Fibroblast of lung (primary cell): Measurements from ENCODE around the gene CCP110. TPM values are rescaled to one million over a fixed set of nuclear protein-coding genes. Genes with fewer than 3 reads are reported as not detected.

Source experiments
- DNase-seq, 2 donors: peaks; one replicate each; pipeline versions ENCODE4 v3.0.0 to v3.0.0-alpha.2; 2010; ENCODE audit warnings: low read depth in 2 of 2
- H2AFZ ChIP-seq: 2 replicates; pipeline ENCODE4 v1.5.1; 2012; ENCODE audit warnings: low read length, control low read depth, inconsistent platforms
- H3K27ac ChIP-seq: 2 replicates; pipeline ENCODE4 v1.5.1; 2011; ENCODE audit warnings: low read length, control low read depth; ENCODE audit not compliant: insufficient read depth
- H3K27me3 ChIP-seq: 2 replicates; pipeline ENCODE4 v1.5.1; 2011; ENCODE audit warnings: mild to moderate bottlenecking, low read length; ENCODE audit not compliant: control insufficient read depth, insufficient read depth
- H3K36me3 ChIP-seq: 2 replicates; pipeline ENCODE4 v1.5.1; 2011; ENCODE audit warnings: low read length; ENCODE audit not compliant: control insufficient read depth, insufficient read depth
- H3K4me1 ChIP-seq: 2 replicates; pipeline ENCODE4 v1.5.1; 2011; ENCODE audit warnings: low read length; ENCODE audit not compliant: control insufficient read depth, insufficient read depth; ENCODE audit errors: extremely low read depth
- H3K4me2 ChIP-seq: 2 replicates; pipeline ENCODE4 v1.5.1; 2011; ENCODE audit warnings: low read length, control low read depth; ENCODE audit not compliant: insufficient read depth; ENCODE audit errors: extremely low read depth
- H3K4me3 ChIP-seq, 4 experiments: fragments of 200-600 bp in 1 of 4; sonication (generic) in 1 of 4; replicated peaks in 1 of 4; 2 replicates each; pipeline ENCODE4 v1.5.1; 2011 to 2016; ENCODE audit warnings: low read length in 4 of 4, low read depth in 3 of 4, mild to moderate bottlenecking in 3 of 4, control low read depth in 2 of 4, inconsistent platforms in 1 of 4, mixed read lengths in 1 of 4; ENCODE audit not compliant: insufficient read depth in 1 of 4; ENCODE audit errors: control extremely low read depth in 1 of 4
- H3K79me2 ChIP-seq: 2 replicates; pipeline ENCODE4 v1.5.1; 2012; ENCODE audit warnings: mild to moderate bottlenecking, low read length, inconsistent platforms; ENCODE audit not compliant: control insufficient read depth, insufficient read depth
- H3K9ac ChIP-seq: 2 replicates; pipeline ENCODE4 v1.5.1; 2011; ENCODE audit warnings: mild to moderate bottlenecking, low read length, control low read depth; ENCODE audit not compliant: insufficient read depth
- H3K9me3 ChIP-seq: 2 replicates; pipeline ENCODE4 v1.5.1; 2012; ENCODE audit warnings: low read depth, low read length; ENCODE audit not compliant: control insufficient read depth, insufficient read depth
- H4K20me1 ChIP-seq: 2 replicates; pipeline ENCODE4 v1.5.1; 2011; ENCODE audit warnings: low read length; ENCODE audit not compliant: control insufficient read depth, insufficient read depth; ENCODE audit errors: extremely low read depth
- EZH2 ChIP-seq: IDR thresholded peaks from 2 replicates; pipeline ENCODE4 v1.5.1; 2012; ENCODE audit warnings: low read length, control low read depth, mild to moderate bottlenecking; ENCODE audit errors: missing control alignments
- polyA plus RNA-seq, 2 donors: library from polyadenylated mRNA; depleted of rRNA in 1 of 2; stranded (reverse) in 1 of 2; unstranded in 1 of 2; fragments of >200 nt; gene quantifications; 2 replicates each; pipeline ENCODE4 v1.2.1, GENCODE V29; 2011 to 2012; ENCODE audit warnings: missing spikeins in 1 of 2
- total RNA-seq: library from RNA; depleted of rRNA; stranded (reverse); fragments of >200 nt; gene quantifications from 2 replicates; pipeline ENCODE4 v1.2.1, GENCODE V29; 2014
- TF ChIP-seq, protein P1 (sequence below), 2 donors: IDR thresholded peaks in 1 of 2; conservative IDR thresholded peaks in 1 of 2; 1 replicate in 1 of 2; 2 replicates in 1 of 2; pipeline ENCODE4 v1.5.1; 2011 to 2012; ENCODE audit warnings: low read length in 2 of 2, control low read depth in 1 of 2, inconsistent platforms in 1 of 2, low read depth in 1 of 2, mild to moderate bottlenecking in 1 of 2

Gene CCP110
- total and polyA plus RNA-seq, 2 donors (not counting 1 experiment from before 2014, with no cell fraction given), result 8.8 to 14.0 TPM

DNA sequence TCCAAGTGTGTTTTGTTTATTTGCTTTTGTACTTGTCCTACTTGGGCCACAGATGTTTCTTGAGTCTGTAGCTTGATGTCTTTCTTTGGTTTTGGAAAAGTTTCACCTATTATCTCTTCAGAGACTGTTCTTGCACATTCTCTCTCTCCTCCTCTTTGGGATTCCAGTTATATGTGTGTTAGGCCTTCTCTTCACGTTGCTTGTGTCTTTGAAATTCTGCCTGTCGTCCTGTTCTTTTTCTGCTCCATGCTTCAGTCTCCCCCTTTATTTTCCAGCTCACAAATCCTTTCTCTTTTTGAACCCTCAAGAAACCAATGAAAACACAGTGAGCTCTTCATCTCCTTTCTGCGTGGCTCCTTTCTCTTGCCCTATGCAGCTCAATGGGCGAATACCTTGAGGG, 39.6 kb downstream of the CCP110 start:
- no peak for DNase-seq

DNA sequence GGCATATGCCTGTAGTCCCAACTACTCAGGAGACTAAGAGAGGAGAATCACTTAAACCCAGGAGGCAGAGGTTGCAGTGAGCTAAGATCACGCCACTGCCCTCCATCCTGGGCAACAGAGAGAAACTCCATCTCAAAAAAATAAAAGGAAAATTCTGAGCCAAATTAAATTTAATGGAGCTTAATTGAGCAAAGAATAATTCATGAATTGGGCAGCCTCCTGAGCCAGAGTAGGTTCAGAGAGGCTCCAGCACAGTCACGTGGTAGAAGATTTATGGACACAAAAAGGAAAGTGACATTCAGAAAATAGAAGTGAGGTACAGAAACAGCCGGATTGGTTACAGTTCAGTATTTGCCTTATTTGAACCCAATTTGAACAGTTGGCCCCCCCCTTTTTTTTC, 42.6 kb downstream of the CCP110 start:
- Histone ChIP-seq H2AFZ (no peak overlapping the region), H3K9me3 (no peaks in the 10 kb centered on the region), H3K4me3 (no peak overlapping the region), H3K79me2 (peaks cover 3% of the 10 kb centered on the region), H4K20me1 (no peaks in the 10 kb centered on the region), H3K27ac (no peak overlapping the region), H3K27me3 (no peaks in the 10 kb centered on the region), H3K4me1 (no peaks in the 10 kb centered on the region), H3K4me2 (no peak overlapping the region), H3K36me3 (peaks cover 6% of the 10 kb centered on the region), H3K9ac (no peak overlapping the region)
- TF ChIP-seq, protein P1, sequence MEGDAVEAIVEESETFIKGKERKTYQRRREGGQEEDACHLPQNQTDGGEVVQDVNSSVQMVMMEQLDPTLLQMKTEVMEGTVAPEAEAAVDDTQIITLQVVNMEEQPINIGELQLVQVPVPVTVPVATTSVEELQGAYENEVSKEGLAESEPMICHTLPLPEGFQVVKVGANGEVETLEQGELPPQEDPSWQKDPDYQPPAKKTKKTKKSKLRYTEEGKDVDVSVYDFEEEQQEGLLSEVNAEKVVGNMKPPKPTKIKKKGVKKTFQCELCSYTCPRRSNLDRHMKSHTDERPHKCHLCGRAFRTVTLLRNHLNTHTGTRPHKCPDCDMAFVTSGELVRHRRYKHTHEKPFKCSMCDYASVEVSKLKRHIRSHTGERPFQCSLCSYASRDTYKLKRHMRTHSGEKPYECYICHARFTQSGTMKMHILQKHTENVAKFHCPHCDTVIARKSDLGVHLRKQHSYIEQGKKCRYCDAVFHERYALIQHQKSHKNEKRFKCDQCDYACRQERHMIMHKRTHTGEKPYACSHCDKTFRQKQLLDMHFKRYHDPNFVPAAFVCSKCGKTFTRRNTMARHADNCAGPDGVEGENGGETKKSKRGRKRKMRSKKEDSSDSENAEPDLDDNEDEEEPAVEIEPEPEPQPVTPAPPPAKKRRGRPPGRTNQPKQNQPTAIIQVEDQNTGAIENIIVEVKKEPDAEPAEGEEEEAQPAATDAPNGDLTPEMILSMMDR (conservative IDR thresholded peaks at IDR 0.05 in 1 of 2, IDR thresholded peaks at IDR 0.05 in 1 of 2; ENCODE audit: low read depth in 1 of 2, low read length in 2 of 2), result no peak
- no peak for TF ChIP-seq EZH2
- no peak for DNase-seq

More for the DNA sequence above, 39.6 kb downstream of the CCP110 start:
- Histone ChIP-seq H3K27ac (no peak overlapping the region), H3K79me2 (peaks cover 5% of the 10 kb centered on the region), H3K4me2 (no peak overlapping the region), H3K9ac (no peak overlapping the region), H3K36me3 (peaks cover 6% of the 10 kb centered on the region), H3K9me3 (no peaks in the 10 kb centered on the region), H3K4me1 (no peaks in the 10 kb centered on the region), H3K4me3 (no peak overlapping the region), H4K20me1 (no peaks in the 10 kb centered on the region), H3K27me3 (no peaks in the 10 kb centered on the region), H2AFZ (no peak overlapping the region)
- TF ChIP-seq, protein P1 (conservative IDR thresholded peaks at IDR 0.05 in 1 of 2, IDR thresholded peaks at IDR 0.05 in 1 of 2; ENCODE audit: low read depth in 1 of 2, low read length in 2 of 2), result no peak
- TF ChIP-seq EZH2, result no peak

DNA sequence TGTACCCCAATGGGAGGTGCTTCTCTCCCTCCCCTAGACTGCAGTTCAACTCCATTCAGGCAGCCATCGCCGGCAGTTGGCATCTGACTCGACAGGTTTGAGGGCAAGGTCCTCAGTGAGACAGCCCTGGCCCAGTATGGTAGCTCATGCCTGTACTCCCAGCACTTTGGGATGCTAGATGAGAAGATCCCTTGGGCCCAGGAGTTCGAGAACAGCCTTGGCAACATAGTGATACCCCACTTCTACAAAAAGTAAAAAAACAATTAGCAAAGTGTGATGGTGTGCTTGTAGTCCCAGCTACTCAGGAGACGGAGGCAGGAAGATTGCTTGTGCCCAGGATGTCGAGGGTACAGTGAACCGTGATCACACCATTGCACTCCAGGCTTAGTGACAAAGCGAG, 43.8 kb downstream of the CCP110 start:
- Histone ChIP-seq H3K4me2 (no peak overlapping the region), H3K4me1 (no peaks in the 10 kb centered on the region), H2AFZ (no peak overlapping the region), H3K79me2 (no peaks in the 10 kb centered on the region), H3K36me3 (peaks cover 6% of the 10 kb centered on the region), H3K9ac (no peak overlapping the region), H3K4me3 (no peak overlapping the region), H3K27ac (no peak overlapping the region), H3K27me3 (no peaks in the 10 kb centered on the region), H3K9me3 (no peaks in the 10 kb centered on the region), H4K20me1 (no peaks in the 10 kb centered on the region)
- TF ChIP-seq, protein P1 (conservative IDR thresholded peaks at IDR 0.05 in 1 of 2, IDR thresholded peaks at IDR 0.05 in 1 of 2; ENCODE audit: low read depth in 1 of 2, low read length in 2 of 2), result no peak
- TF ChIP-seq EZH2, result no peak
- no peak for DNase-seq
